ENCODE results near the gene ZNF530.

Gene ZNF530

DNA sequence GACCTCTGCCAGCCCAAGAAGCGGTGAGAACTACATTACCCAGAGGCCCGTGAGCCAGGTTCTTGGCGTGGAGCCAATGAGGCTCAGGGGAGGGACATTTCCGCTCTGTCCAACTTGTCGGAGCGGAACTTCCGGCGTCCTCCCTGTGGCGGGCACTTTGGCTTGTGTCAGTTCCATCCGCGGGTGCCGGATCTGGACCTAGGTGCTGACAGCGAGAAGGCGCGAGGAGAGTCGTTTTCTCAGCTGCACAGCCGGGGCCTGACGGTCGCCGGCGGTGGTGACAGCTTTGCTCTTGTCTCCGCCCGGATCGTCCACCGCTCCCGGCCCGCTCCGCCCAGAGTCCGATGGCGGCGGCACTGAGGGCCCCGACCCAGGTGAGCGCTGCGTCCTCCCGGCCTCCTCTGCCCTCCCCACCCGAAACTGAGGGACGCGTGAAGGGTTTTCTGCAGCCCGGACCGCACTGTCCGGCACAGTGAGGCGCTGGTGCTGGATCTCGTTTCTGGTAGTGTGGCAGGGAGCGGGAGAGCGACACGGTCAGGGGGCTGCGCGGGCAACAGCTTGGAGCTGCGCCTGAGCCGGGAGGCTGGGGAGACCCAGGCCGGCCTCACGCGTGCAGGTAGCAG is at the start of gene ZNF530:
TSS of gene ZNF530 (plus strand) at position 125 of the 623 bp plus-strand sequence. CDS start 4,461 bp downstream, outside the sequence.
- DNase-seq (ENCODE audit: low spot score) = peak; percentile 96

DNA sequence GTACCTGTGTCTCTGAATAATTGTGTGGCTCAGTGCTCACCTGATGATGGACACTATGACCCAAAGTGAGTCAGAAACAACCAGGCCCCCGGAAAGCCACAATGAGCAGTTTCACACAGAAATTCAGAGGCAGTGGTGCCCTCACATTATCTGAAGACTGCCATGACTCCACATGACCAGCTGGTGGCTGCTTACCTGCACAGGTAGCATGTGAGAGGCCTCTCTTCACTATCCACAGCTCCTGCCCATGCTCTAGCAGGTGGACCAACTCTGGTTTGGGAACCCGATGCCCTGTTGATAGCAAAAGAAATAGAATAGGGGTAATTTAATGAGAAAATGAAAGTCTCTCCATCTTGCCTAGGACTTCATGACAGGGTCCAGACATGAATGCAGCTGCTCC is 47.3 kb upstream of the ZNF530 start:
- no peak for DNase-seq (ENCODE audit: low spot score)

GRCh38 chr19:57557659-57558058 is 42.0 kb upstream of the ZNF530 start:
- DNase-seq (ENCODE audit: low spot score) = no peak

GRCh38 chr19:57558525-57558924 is 41.2 kb upstream of the ZNF530 start:
- DNase-seq (ENCODE audit: low spot score) = peak; percentile 13

DNA sequence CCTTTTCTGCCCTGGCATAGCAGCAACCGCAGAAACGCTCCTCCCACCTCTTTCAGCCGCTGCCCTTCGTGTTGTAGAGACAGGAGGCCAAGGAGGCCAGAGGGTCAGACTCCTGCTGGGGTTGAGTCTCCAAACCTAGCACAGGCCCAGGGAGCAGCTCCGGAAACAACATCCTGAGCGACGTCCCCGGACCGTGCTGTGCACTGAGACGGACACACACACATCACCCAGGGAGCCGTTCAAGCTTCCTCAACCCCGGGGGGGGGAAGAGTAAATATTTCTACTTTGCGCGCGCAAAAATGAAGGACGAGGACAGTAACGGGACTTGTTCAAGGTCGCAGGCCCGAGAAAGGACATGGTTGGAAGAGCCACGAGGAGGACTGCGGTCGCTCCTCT is 40.7 kb upstream of the ZNF530 start:
- DNase-seq (ENCODE audit: low spot score) = peak; percentile 58

GRCh38 chr19:57559404-57560025 is 40.2 kb upstream of the ZNF530 start, which contains the start of gene ZNF550:
Gene ZNF550, minus strand, starts transcription at chr19:57559863. Its CDS starts 181 bp downstream, at chr19:57559682.
- peak; percentile 95 for DNase-seq (ENCODE audit: low spot score)

- peak; percentile 69 for DNase-seq (ENCODE audit: low spot score)
These were observed 39.6 kb upstream of the ZNF530 start for GRCh38 chr19:57560049-57560491.

DNA sequence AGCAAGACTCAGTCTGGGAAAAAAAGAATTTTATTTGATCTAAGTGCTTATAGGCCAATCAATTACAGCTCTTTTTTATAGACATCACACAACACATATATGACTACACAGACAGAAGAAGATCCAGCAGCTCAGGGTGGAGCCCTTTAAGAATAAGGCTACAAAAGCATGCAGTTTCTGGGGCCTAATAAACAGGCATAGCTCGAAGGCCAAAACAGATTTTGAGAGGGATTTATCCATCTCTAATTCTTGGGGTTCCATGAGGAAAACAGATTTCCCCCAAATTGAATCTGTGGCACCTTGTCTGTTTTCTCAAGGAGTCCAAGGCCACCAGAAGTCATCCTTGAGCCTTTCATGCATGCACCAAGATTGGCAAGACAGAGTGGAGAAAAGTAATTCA is 36.1 kb upstream of the ZNF530 start:
- no peak for DNase-seq (ENCODE audit: low spot score)

GRCh38 chr19:57566396-57567265 is 33.1 kb upstream of the ZNF530 start:
- no peak for DNase-seq (ENCODE audit: low spot score)

- no peak for DNase-seq (ENCODE audit: low spot score)
These were observed 29.0 kb upstream of the ZNF530 start for GRCh38 chr19:57570707-57571106.

- DNase-seq (ENCODE audit: low spot score) = no peak
These were observed 27.2 kb upstream of the ZNF530 start for GRCh38 chr19:57572415-57572947.

GRCh38 chr19:57576661-57577060 is 23.0 kb upstream of the ZNF530 start:
- DNase-seq (ENCODE audit: low spot score) = no peak

DNA sequence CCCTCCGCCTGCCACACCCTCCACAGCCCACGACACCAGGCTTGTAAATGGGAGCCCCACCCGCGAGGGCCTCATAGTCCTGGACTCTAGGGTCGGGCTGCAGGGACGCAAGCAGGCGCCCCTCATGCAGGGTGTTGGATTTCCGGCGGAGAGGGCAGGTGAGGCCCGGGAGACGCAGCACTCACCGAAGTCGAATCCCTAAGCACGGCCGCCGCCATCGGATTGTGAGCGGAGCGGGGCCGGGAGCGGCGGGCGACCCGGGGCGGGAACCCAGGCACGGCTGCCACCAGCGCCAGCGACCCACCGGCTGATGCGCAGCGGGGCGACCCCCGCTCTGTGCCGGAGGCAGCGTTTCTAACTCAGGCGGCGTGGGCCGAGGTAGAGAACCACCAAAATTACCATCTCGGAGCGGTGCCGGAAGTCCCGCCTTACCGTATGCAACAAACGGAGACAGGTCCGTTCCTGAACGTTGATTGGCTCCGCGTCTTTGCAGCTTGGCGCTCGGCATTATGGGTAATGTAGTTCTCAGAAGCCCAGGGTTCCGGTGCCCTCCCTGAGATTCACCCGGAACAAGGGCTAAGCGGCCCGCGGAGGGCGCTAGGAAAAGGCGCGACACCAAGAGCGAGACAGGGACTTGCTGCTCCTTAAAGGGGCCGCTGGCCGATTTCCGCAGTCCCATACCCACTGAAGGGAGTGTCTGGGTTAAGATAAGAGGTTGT is 21.0 kb upstream of the ZNF530 start, which contains the start of gene ZNF416:
TSS of gene ZNF416 (minus strand) at position 425 of the 719 bp plus-strand sequence. CDS start at position 218, 207 bp downstream.
- DNase-seq (ENCODE audit: low spot score) = peak; percentile 99

DNA sequence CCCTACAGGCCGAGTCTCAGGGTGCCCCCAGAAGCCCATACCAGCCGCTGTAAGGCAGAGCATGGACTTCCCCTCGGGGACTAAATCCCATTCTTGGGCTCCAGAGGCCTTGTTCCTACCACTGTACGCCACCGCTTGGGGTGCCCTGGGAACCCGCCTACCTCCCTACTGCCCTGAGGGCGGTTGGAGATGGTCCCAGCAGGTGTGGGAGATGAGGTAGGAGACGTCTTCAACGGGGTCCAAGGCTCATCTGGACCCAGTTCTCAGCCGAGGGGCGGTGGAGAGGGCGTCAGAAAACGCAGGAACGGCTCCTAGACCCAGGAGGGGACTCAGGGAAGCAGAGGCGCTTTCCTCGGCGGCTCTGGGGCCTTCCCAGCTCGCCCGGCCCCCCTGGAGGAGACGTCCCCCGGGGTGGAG is 16.6 kb upstream of the ZNF530 start:
- DNase-seq (ENCODE audit: low spot score) = no peak

- DNase-seq (ENCODE audit: low spot score) = peak; percentile 96
These were observed 15.9 kb upstream of the ZNF530 start, which contains the start of gene ZIK1 for GRCh38 chr19:57583521-57584416. Gene ZIK1, plus strand, starts transcription at chr19:57584145. Its CDS starts 212 bp downstream, at chr19:57584357.

- DNase-seq (ENCODE audit: low spot score) = peak; percentile 78
These were observed 12.2 kb upstream of the ZNF530 start for GRCh38 chr19:57587529-57587928.

- no peak for DNase-seq (ENCODE audit: low spot score)
These were observed 316 bp upstream of the ZNF530 start for GRCh38 chr19:57599377-57599760.

DNA sequence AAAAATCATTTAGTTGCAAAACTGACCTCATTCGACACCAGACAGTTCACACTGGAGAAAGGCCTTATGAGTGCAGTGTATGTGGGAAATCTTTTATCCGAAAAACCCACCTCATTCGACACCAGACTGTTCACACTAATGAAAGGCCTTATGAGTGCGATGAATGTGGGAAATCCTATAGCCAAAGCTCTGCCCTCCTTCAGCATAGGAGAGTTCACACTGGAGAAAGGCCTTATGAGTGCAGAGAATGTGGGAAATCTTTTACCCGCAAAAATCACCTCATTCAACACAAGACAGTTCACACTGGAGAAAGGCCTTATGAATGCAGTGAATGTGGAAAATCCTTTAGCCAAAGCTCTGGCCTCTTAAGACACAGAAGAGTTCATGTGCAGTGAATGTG is 7.2 kb downstream of the ZNF530 start:
- DNase-seq (ENCODE audit: low spot score) = no peak

DNA sequence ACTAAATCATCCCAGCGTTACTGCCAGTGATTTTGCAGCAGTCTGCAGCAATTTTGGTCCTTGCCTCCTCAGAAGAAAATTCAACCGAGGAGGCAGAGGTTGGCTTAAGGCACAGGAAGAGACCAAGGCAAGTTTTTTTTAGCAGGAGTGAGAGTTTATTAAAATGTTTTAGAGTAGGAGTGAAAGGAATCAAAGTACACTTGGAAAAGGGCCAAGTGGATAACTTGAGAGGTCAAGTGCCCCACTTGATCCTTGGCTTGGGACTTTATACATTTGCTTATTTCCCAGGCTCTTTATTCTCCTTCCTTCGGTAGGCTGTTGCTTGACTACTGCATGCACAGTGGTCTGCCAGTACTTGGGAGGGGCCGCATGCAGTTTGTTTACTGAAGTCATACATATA is 11.4 kb downstream of the ZNF530 start:
- no peak for DNase-seq (ENCODE audit: low spot score)

GRCh38 chr19:57613941-57614743 is 14.5 kb downstream of the ZNF530 start, which contains the start of gene ZNF134:
Gene ZNF134, plus strand, starts transcription at chr19:57614242. Its CDS starts 5,227 bp downstream, at chr19:57619469.
- DNase-seq (ENCODE audit: low spot score) = peak; percentile 97

All from AG08395 (cell line).